ENCODE data around the gene POLR3GL. TPM values are rescaled to one million over a fixed set of nuclear protein-coding genes. Genes with fewer than 3 reads are reported as not detected.
A peak's percentile ranks its signal among the peaks of the same experiment; 100 is the strongest.

POLR3GL gene
- total and polyA plus RNA-seq, 2 experiments from 2014 or later = 17.4 to 37.9 TPM

GRCh38 chr1:145951526-145951925 lies 13.0 kb upstream of the POLR3GL start:
- H3F3A ChIP-seq (ENCODE audit: insufficient read depth) = peaks cover 14% of the 10 kb centered on the region; the same call in 1 of the 2 replicates
- H3K4me2 ChIP-seq (ENCODE audit: unreplicated experiment) = no peak overlapping the region
- no peaks in the 10 kb centered on the region for H3K9me3 ChIP-seq (ENCODE audit: low read depth)
- no peak overlapping the region for H3K27ac ChIP-seq
- H3K9ac ChIP-seq = no peak overlapping the region
- peaks cover 100% of the 10 kb centered on the region for H3K79me2 ChIP-seq (ENCODE audit: insufficient read depth)
- 97% methylated on average over 1 of the region's 1 CpG for WGBS, 2 experiments (ENCODE audit: low coverage in 1 of 2, low lambda C conversion rate in 2 of 2, missing lambda C conversion rate in 2 of 2)
- H3K4me1 ChIP-seq (ENCODE audit: insufficient read depth) = peaks cover 26% of the 10 kb centered on the region
- H3K36me3 ChIP-seq (ENCODE audit: low read depth) = 0 out of 2 replicates have a peak, but pooled peaks cover 6% of the 10 kb centered on the region
- no peak overlapping the region for H3K4me3 ChIP-seq
- H3K27me3 ChIP-seq (replicated peaks; ENCODE audit: insufficient read depth) = no peaks in the 10 kb centered on the region
- no peak overlapping the region for H2AFZ ChIP-seq
- no peak for DNase-seq
- in situ Hi-C loops (cut with MboI) = no loop called here
- no peaks in the 10 kb centered on the region for H3K9me2 ChIP-seq (ENCODE audit: insufficient read depth)
- H4K20me1 ChIP-seq (ENCODE audit: insufficient read depth) = no peaks in the 10 kb centered on the region
- no peak for TF ChIP-seq EZH2 (IDR thresholded peaks at IDR 0.05; ENCODE audit: insufficient read depth, poor library complexity, severe bottlenecking)
- no peak for TF ChIP-seq EZH2phosphoT487 (IDR thresholded peaks at IDR 0.05; ENCODE audit: insufficient read depth, low read depth)

DNA sequence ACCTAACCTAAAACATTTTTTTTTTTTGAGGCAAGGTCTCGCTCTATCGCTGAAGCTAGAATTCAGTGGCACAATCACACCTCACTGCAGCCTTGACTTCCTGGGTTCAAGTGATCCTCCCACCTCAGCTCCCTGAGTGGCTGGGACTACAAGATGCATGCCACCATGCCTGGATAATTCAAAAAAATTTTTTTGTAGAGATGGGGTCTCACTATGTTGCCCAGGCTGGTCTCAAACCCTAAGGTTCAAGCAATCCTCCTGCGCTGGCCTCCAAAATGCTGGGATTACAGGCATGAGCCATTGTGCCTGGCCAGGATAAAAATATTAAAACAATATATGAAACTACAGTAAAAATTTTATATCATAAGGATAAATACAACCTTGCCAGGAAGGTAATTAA lies 11.6 kb upstream of the POLR3GL start:
- Histone ChIP-seq H3K36me3 (ENCODE audit: low read depth) (0 out of 2 replicates have a peak, but pooled peaks cover 6% of the 10 kb centered on the region), H3K4me2 (ENCODE audit: unreplicated experiment) (no peak overlapping the region), H3K79me2 (ENCODE audit: insufficient read depth) (peaks cover 94% of the 10 kb centered on the region), H3K9me3 (ENCODE audit: low read depth) (no peaks in the 10 kb centered on the region), H3K9ac (no peak overlapping the region), H3K27ac (no peak overlapping the region), H4K20me1 (ENCODE audit: insufficient read depth) (no peaks in the 10 kb centered on the region), H3K9me2 (ENCODE audit: insufficient read depth) (no peaks in the 10 kb centered on the region), H3F3A (ENCODE audit: insufficient read depth) (peaks cover 20% of the 10 kb centered on the region; the same call in 1 of the 2 replicates), H3K27me3 (replicated peaks; ENCODE audit: insufficient read depth) (no peaks in the 10 kb centered on the region), H3K4me1 (ENCODE audit: insufficient read depth) (peaks cover 28% of the 10 kb centered on the region), H3K4me3 (no peak overlapping the region), H2AFZ (no peak overlapping the region)
- DNase-seq = no peak
- in situ Hi-C loops (cut with MboI) = no loop called here
- TF ChIP-seq EZH2 (IDR thresholded peaks at IDR 0.05; ENCODE audit: insufficient read depth, poor library complexity, severe bottlenecking) = no peak
- no peak for TF ChIP-seq EZH2phosphoT487 (IDR thresholded peaks at IDR 0.05; ENCODE audit: insufficient read depth, low read depth)
- 97 to 98% methylated on average over 3 of the region's 3 CpGs for WGBS, 2 experiments (ENCODE audit: low coverage in 1 of 2, low lambda C conversion rate in 2 of 2, missing lambda C conversion rate in 2 of 2)

- 25 to 32% methylated on average over 6 of the region's 6 CpGs for WGBS, 2 experiments (ENCODE audit: low coverage in 1 of 2, low lambda C conversion rate in 2 of 2, missing lambda C conversion rate in 2 of 2)
- Histone ChIP-seq H3F3A (ENCODE audit: insufficient read depth) (peaks cover 28% of the 10 kb centered on the region), H3K4me2 (ENCODE audit: unreplicated experiment) (peak overlapping the region; percentile 24), H3K27ac (no peak overlapping the region), H2AFZ (no peak overlapping the region), H3K4me1 (ENCODE audit: insufficient read depth) (peaks cover 28% of the 10 kb centered on the region), H3K9me3 (ENCODE audit: low read depth) (no peaks in the 10 kb centered on the region), H3K4me3 (0 out of 2 replicates have a peak overlapping the region, but pooled peaks have one; percentile 9), H3K27me3 (replicated peaks; ENCODE audit: insufficient read depth) (no peaks in the 10 kb centered on the region), H3K9me2 (ENCODE audit: insufficient read depth) (no peaks in the 10 kb centered on the region), H3K9ac (no peak overlapping the region), H4K20me1 (ENCODE audit: insufficient read depth) (no peaks in the 10 kb centered on the region), H3K36me3 (ENCODE audit: low read depth) (0 out of 2 replicates have a peak, but pooled peaks cover 6% of the 10 kb centered on the region), H3K79me2 (ENCODE audit: insufficient read depth) (peaks cover 84% of the 10 kb centered on the region)
- TF ChIP-seq EZH2phosphoT487 (IDR thresholded peaks at IDR 0.05; ENCODE audit: insufficient read depth, low read depth) (no peak), EZH2 (IDR thresholded peaks at IDR 0.05; ENCODE audit: insufficient read depth, poor library complexity, severe bottlenecking) (no peak)
- DNase-seq = peak; percentile 43
- in situ Hi-C loops (cut with MboI) = no loop called here
These were observed 10.6 kb upstream of the POLR3GL start for GRCh38 chr1:145953861-145954260.

DNA sequence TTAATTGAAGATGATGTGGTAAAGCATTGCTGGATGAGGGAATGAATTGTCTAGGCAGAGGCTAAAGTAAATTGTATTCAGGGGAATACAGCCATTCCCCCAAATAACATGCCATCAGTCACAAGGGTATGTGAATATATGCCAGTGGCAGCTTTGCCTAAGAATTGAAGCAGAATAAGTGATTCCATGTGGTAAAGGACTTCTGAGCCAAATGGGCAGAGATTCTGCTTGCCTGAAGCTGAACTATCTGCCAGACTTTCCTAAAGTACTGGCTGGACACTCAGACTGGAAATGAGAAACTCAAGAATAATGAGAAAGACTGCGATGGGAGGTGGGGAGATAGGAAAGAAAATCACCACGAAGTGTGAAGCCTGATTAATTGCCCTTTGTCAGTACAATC lies 9.1 kb upstream of the POLR3GL start:
- Histone ChIP-seq H3K9me2 (ENCODE audit: insufficient read depth) (no peaks in the 10 kb centered on the region), H3K4me3 (peak overlapping the region; percentile 80), H3F3A (ENCODE audit: insufficient read depth) (peaks cover 40% of the 10 kb centered on the region), H4K20me1 (ENCODE audit: insufficient read depth) (no peaks in the 10 kb centered on the region), H3K27me3 (replicated peaks; ENCODE audit: insufficient read depth) (no peaks in the 10 kb centered on the region), H3K36me3 (ENCODE audit: low read depth) (0 out of 2 replicates have a peak, but pooled peaks cover 6% of the 10 kb centered on the region), H3K9me3 (ENCODE audit: low read depth) (no peaks in the 10 kb centered on the region), H3K9ac (peak overlapping the region; percentile 88), H3K4me1 (ENCODE audit: insufficient read depth) (peaks cover 28% of the 10 kb centered on the region), H3K27ac (peak overlapping the region; percentile 88; the same call in 1 of the 2 replicates), H3K79me2 (ENCODE audit: insufficient read depth) (peaks cover 68% of the 10 kb centered on the region), H3K4me2 (ENCODE audit: unreplicated experiment) (peak overlapping the region; percentile 99), H2AFZ (no peak overlapping the region)
- no peak for TF ChIP-seq EZH2 (IDR thresholded peaks at IDR 0.05; ENCODE audit: insufficient read depth, poor library complexity, severe bottlenecking)
- no peak for TF ChIP-seq EZH2phosphoT487 (IDR thresholded peaks at IDR 0.05; ENCODE audit: insufficient read depth, low read depth)
- DNase-seq = peak; percentile 61
- 5 to 6% methylated on average over 2 of the region's 2 CpGs for WGBS, 2 experiments (ENCODE audit: low coverage in 1 of 2, low lambda C conversion rate in 2 of 2, missing lambda C conversion rate in 2 of 2)
- in situ Hi-C loops (cut with MboI) = no loop called here

Measured in GM23248 (cell line).